Hematopoietic multipotent progenitor cell (in vitro differentiated cells): ENCODE measurements around the gene CFTR. TPM values are rescaled to one million over a fixed set of nuclear protein-coding genes. Genes with fewer than 3 reads are reported as not detected.

ENCODE experiments used
- small RNA-seq: library from RNA; depleted of rRNA; stranded (forward); fragments of <200 nt; gene quantifications from one replicate; pipeline ENCODE3, GENCODE V24; 2012
- total RNA-seq: library from RNA; depleted of rRNA; stranded (reverse); fragments of >200 nt; gene quantifications from one replicate; pipeline ENCODE4 v1.2.3, GENCODE V29; 2012

CFTR gene
- total RNA-seq, 1 donor, result not detected

Small RNA genes lying within 50 kb of the gene (small RNA-seq; reads per million reads assigned to genes)
- gene AC000111.1 (not detected), gene AC000111.2 (not detected)

Other genes starting within 250 kb of the CFTR start
- not detected for gene WNT2, start 157.0 kb upstream of the CFTR start, total RNA-seq
- gene ASZ1, start 52.5 kb upstream of the CFTR start, total RNA-seq, result not detected